HG02840 (cell line): ENCODE data around the gene DYNLT1.
"Not testable (repeated sequence)": the region's sequence is repeated elsewhere in the genome, so short reads cannot be mapped to it uniquely, and the experiment has no call there.

Experiments used
- ATAC-seq: cut with Tn5 transposase; IDR thresholded peaks from one replicate; pipeline ENCODE4 v1.9.1; 2021; ENCODE audit warnings: mild to moderate bottlenecking, moderate library complexity, moderate number of reproducible peaks; ENCODE audit not compliant: unreplicated experiment, low FRiP score

The DYNLT1 gene

DNA sequence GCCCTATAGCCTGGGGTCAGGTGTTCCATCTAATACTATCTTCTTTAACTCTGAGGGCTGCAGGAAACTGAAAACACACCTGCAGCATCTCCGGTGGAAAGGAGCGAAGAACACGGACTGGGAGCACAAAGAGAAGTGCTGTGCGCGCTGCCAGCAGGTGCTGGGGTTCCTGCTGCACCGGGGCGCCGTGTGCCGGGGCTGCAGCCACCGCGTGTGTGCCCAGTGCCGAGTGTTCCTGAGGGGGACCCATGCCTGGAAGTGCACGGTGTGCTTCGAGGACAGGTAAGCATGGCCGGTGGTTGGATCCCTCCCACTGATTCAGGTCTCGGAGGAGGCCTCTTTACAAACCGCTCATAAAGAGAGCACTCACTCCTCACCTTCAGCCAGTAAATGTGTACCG, 20.8 kb upstream of the DYNLT1 start:
- ATAC-seq, result no peak

DNA sequence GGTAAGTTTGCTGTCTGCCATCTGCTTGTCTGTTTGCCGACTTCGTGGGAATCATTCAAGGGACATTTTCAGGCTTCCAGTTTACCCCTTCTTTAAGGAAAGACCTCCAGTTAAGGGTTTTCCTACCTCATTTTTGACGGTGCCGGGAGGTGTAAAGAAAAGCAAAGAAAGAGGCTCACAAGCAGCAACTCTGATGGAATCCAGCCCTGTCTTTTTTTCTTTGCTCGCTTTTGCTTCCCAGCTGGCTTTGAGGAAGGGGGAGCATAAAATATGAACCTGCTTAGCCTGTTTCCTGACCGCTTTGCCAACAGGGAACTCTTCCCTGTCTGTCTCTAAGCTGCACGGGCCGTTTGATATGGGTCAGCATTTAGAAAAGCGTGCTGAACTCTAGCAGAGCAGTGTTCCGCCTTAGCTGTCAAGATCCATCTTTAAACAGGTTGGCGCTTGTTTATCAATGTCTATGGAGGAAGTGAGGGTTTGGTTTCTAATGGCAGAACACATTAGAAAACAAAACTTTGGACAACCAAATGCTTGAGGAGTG, 19.2 kb upstream of the DYNLT1 start:
- no peak for ATAC-seq

DNA sequence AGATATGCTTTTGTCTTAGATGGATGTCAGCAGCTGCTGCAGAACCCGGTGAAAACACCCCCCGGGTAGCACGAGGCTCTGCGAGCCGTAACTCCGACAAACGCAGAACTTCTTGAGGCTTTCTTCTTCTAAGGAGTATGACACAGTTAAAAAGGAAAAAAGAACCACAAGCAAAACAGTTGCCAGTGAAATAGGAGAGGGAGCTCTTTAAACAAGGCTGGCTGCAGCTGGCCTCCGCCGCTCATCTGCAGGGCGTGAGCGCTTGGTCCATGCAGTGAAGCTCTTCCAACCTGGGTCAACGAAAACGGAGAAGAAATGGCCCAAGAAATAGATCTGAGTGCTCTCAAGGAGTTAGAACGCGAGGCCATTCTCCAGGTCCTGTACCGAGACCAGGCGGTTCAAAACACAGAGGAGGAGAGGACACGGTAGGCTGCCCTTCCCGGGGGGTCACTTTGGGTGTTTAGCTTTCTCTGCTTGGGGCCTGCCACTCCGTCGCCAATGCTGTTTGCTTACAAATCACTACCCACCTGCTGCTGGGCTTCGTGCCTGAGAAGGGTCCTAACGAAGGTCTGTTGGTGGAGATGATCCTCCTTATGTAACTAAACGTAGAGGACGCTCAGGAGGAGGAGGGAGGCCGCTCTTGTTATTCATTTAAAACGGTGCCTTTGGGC, 18.5 kb upstream of the DYNLT1 start:
- no peak for ATAC-seq

DNA sequence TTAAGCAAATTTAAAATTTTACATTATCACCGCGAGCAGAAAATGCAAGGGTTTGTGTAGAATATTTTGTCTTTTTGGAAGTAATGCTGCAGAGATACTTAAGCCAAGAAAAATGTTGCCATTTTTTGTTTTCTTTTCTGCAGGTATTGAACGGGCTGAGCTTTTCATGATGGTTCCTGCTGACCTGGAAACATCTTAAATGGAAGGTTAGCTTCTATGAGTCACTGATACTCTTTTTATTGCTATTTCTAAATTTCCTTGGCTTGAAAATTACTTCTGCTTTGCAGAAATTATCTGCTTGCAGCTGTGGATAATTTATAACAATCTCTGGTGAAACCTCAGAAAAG, 18.0 kb upstream of the DYNLT1 start:
- no peak for ATAC-seq

DNA sequence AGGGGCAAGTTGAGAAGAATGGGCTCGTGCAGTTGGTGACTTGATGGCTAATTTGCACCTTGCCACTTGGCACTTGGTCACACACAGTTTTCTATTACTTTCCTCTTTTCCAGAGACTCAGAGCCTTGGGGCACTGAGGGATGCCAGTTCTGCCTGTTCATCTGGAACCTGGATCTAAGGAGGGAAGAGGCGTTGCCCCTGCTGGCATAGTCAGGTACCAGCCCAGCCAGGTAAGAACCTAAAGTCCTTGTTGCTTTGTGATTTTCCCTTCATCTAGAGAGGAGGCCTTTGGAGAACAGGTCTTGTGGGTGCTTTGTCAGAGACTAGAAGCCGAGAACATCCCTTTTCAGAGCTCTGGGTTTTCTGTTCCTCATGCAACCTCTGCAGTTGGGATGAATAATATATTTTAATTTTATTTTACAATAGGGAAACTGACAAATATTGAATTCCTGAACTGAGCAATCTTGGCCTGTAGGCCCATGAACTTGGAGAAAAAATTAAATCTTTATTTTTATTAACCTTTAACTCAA, 16.7 kb upstream of the DYNLT1 start:
- no peak for ATAC-seq

DNA sequence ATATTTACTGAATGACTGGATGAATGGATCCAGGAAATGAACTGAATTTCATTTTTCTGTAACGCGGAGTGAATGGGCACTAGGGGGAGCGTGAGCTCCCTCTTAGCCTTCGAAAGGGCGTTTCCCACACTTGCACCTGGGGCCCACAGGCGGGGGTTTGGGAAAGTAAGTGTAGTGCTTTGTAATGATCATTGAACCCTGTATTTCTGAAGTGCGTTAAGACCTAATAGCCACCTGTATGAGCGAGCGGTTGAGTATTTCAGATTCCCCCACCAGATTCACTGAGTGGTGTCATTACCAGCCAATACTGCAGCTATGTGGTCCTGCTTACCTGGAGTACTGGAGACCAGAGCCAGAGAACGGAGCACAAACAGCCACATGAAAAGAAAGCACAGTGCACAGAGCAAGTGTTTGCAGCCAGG, 15.8 kb upstream of the DYNLT1 start:
- ATAC-seq, result peak; percentile 54

DNA sequence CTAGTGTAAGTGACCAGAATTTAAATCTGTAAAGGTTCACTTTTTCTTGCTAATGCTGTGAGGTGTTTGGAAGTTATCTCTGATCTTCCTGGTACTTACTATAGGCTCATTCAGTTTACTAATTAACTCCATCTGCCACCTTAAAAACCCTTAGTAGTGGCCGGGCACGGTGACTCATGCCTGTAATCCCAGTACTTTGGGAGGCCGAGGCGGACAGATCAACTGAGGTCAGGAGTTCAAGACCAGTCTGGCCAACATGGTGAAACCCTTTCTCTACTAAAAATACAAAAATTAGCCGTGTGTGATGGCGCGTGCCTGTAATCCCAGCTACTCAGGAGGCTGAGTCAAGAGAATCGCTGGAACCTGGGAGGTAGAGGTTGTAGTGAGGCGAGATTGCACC, 12.4 kb upstream of the DYNLT1 start:
- ATAC-seq, result not testable (repeated sequence)

DNA sequence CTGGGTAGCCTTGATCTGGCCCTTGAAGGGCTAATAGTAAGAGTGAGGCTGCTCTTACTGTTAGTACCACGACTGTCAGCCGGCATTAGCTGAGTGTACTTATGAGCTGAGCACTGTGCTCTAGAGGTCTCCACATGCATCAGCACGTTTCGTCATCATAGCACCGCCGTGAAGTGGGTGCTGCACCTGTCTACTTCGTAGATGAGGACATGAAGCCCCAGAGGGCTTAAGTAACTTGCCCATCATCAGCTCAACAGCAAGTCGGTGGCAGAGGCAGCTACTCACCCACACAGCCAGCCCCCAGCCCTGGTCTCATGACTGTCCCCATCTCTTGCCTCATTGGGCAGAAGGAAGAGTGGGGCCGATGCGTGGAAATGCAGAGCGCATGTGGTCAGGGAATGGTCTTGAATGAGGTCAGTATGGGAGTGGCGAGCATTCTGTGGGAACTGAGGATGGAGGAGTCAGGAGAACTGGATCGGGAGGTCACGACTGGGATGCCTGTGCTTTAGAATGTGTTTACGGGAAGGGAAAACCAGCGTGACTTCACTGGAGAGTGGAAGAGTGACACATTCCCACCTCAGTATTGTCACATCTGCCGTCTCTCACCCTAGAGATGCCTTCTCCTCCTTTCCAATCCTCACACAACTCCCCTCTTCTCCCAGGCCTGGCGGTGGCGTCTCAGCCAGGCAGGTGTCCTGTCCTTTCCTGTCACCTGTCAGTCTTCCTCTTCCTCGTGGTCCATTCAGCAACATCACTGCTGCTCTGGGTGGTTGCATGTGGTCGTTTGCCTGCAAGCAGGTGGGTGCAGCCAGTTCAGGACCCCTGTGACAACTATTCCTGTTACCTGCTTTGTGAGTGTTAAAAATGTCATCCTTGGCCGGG, 11.3 kb upstream of the DYNLT1 start:
- ATAC-seq, result no peak

DNA sequence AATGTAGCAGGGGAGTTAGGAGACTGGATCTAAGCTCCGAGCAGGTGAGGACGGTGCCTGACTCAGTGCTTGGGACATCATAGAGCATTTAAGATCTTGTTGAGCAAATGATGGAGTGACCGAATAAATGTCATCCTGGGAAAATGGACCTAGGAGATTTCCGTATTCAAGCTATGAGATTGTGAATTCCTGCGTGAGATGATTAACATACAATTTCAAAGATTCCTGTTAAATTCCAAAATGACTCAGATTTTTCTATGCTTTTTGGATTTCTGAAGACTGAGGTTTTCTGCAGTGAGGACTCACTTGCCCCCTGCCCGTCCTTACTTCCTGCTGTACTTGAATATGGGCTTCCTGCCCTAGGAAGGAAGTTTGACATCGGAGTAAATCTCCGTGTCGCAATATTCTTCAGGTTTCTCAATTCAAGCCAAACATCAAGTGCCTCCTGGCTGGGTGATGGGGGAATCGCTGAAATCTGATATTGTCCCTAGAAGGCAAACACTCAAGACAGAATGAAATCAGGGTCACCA, 10.5 kb upstream of the DYNLT1 start:
- ATAC-seq, result no peak

DNA sequence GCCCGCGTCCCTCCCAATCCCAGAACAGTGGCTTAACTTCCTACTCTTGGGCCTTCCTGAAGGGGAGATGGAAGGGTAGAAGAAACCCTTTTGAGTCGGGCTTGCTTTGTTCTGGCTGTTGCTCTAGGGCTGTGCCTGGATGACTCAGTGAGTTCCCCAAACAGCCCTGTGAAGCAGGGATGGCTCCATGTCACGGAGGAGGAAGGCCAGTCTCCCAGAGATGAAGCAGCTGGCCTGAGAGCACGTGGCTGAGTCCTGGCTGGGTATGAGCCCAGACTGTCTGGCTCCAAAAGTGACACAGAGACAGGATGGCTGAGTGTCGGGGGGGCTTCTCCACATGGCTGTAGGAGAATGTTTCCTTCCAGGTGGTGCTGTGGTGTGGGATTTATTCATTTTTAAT, 10.0 kb upstream of the DYNLT1 start:
- no peak for ATAC-seq

DNA sequence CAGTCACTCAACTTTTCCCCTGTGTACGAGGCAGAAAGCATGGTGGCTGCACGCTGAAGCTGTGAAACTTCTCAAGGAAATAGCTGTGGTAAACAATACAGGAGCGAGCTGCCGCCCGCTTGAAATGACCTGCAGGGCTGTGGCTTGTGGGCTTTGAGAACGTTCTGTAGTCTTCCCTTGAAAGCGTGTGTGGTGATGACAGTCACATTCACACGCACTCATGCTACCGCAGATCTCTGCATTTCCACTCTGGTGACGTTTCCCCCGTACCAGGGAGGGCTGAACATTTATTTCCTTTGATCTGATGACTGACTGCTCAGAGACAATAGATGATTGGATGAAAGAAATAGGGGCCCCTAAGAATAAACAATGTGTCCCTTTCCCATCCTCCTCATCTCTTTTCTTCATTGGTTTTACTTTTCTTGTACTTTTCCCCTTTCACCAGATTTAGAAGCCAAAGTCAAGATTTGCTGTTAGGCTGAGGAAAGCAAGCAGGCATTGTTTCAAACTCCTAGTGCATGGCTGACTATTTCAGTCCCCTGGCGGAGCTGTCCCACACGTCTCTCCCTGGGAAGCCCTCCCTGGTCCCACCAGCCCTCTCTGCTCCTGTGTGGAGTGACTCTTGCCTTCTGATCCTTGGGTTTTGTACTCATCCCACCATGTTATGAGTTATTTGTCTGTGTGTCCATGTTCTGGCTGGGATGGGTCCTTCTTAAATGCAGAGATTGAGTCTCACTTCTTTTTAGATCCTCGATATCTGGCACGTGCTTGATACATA, 9.2 kb upstream of the DYNLT1 start:
- peak; percentile 31 for ATAC-seq

DNA sequence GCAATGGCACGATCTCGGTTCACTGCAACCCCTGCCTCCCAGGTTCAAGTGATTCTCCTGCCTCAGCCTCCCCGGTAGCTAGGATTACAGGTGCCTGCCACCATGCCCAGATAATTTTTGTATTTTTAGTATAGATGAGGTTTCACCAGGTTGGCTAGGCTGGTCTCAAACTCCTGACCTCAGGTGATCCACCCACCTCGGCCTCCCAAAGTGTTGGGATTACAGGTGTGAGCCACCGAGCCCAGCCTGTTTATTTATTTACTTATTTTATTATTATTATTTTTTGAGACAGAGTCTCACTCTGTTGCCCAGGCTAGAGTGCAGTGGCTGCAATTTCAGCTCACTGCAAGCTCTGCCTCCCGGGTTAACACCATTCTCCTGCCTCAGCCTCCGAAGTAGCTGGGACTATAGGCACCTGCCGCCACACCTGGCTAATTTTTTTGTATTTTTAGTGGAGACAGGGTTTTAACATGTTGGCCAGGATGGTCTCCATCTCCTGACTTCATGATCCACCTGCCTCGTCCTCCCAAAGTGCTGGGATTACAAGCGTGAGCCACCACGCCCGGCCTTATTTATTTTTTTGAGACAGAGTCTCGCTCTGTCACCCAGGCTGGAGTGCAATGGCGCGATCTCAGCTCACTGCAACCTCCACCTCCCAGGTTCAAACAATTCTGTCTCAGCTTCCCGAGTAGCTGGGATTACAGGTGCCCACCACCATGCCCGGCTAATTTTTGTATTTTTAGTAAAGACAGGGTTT, 7.6 kb upstream of the DYNLT1 start:
- not testable (repeated sequence) for ATAC-seq

DNA sequence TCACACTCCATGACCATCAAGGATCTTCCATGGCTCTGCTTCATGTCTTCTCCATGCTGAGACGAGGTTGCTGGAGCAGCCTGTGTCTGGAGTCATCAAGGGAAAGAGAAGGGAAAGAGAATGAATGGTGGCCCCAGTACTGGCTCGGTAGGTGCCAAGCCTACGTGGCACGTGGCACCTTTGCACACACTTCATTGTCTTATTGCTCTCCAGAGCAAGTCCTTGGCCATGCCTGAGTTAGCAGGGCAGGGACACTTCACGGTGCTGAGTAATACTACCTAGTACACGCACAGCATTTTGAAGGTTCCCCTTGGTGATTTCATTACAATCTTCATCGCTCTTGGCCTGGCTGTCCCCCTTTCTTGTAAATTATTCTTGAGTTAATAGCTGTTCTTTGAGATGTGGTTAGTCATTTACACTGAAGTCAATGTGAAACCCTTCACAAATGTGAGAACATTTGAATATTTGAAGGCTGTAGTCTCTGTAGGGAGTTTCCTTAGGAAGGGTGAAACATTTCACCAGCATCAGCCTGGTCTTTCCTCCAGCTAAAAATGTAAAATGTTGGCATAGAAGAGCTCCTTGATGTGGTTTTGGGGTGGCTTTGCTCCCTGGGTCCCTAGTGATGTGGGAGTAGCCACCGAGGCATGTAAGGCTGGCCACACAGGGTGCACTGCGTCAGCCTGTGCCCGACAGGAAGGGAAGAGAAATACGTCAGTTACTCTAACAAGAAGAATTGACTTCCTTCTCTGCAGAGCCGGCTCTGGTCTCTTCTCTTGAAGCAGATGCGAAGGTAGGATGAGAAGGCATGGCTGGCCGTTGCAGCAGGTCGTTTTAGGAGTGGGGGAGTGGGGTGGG, 5.0 kb upstream of the DYNLT1 start, which contains the start of gene SYTL3:
TSS of gene SYTL3 (plus strand) at position 766 of the 855 bp plus-strand sequence. CDS start 13,215 bp downstream, outside the sequence.
- ATAC-seq, result peak; percentile 52

DNA sequence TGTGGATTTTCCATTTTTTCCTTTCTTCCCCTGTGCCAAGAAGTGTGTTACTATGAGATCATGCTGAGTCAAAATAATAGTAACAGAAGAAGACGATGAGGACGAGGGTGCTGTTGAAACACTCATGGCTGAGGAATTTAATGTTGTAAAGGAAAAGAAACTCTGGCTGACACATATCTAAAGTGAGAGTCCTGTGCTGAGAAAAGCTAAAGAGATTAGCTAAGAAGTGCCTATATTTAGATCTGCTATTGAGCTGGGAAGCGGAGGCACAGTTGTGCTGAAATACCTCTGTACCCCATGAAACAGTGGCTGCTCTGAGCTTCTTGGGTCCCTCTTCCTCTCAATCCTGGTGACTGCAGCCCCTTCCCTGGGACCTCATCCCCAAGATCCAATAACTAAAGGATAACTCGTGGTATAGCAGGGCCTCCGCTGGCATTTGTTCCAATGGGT, 4.2 kb upstream of the DYNLT1 start:
- ATAC-seq, result peak; percentile 24

DNA sequence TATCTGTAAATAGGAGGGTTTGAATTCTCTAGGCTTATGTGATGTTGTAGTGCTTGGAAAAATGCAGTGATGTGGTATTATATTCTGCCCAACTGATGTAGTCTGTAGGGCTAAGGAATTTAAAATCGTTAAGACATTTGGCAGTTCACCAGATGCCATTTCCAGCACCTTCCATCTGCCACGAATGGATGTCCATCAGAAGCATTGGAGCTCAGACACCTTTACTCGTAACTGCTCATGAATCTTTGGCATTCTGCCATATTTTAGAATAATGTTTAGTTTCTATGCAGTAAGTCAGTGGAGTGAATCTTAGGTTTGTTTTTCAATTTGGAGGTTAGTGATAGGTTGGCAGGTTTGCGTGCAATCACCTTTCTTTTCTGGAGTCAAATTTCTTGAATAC, 3.0 kb upstream of the DYNLT1 start:
- ATAC-seq, result no peak

DNA sequence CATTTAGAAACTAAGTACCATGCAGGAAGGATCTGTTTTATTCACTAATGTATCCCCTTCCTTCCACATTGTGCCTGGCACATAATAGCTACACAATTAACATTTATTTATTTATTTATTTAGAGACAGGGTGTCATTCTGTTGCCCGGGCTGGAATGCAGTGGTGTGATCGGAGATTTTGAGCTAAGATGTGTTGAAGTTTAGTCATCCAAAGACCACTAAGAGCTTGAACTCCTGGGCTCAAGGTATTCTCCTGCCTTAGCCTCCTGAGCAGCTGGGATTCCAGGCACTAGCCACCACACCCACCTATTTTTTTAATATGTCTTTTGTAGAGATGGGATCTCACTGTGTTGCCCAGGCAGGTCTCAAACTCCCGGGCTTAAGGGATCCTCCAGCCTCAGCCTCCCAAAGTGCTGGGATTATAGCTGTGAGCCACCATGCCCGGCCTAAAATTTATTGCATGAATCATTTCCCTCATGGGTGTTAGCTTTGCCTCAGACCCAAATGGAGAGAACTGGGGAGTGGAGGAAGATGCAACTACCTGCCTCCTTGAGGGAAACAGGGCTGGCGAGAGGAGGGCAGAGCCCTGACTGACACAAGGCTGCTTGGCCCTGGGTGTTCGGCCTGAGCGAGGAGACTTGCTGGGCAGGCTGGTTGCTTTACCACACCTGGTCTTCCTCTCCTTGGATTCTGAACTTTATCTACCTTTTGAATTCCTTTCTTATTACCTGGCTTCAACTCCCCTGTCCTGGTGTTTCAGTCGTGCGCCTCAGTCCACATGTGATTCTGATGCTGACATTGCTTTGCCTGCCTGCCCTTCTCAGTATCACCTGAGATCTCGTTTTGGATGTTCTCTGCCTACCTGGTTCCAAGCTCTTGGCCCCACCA, 1.7 kb upstream of the DYNLT1 start:
- ATAC-seq, result no peak
